NCI-H446 (cell line): ENCODE measurements around the gene IL21R.

ENCODE experiments used
- DNase-seq, 2 experiments: peaks; one replicate each; lab custom pipeline; 2025; lab: John Stamatoyannopoulos, UW

IL21R gene

DNA sequence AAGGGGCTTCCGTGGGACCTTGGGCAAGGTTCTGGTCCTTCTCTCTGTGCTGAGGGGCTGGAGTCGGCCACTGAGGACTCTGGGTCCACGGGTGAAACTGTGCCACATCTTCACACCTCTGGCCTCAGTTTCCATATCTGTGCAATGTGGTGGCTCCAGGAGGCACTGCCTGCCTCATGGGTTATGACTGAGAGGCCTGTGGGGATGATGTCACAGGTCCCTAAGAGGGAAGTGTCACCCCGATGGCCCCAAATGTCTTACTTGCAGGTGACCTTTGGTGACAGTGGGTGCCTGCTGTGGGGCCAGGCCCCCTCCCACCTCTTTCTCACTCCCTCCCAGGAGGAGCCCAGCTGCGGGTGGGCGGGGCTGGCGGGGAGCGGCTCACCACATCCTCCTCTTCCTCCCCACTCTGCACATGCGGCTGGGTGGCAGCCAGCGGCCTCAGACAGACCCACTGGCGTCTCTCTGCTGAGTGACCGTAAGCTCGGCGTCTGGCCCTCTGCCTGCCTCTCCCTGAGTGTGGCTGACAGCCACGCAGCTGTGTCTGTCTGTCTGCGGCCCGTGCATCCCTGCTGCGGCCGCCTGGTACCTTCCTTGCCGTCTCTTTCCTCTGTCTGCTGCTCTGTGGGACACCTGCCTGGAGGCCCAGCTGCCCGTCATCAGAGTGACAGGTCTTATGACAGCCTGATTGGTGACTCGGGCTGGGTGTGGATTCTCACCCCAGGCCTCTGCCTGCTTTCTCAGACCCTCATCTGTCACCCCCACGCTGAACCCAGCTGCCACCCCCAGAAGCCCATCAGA is at the start of gene IL21R:
Gene IL21R, plus strand, starts transcription at position 407 of the 801 bp plus-strand sequence. CDS start 27,898 bp downstream, outside the sequence.
- peak in 1 of 2 experiments; percentile 21 for DNase-seq

DNA sequence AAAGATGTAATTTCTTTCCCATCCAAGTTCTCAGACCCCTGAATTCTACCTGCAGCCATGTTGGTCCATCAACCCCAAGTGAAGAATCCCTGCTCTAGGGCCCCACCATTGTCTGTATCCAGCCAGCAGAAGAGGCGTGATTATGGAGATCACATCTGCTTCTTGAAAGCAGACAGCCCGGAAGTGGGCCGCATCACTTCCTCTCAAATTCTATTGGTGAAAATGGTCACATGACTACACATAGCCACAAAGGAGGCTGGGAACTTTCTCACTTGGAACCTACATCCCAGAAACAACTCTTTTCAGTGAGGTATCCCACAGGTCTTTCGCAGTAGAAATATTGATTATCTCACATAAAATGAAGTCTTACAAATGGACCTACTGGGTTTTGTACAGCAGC is 48.1 kb upstream of the IL21R start:
- peak in 1 of 2 experiments; percentile 14 for DNase-seq

DNA sequence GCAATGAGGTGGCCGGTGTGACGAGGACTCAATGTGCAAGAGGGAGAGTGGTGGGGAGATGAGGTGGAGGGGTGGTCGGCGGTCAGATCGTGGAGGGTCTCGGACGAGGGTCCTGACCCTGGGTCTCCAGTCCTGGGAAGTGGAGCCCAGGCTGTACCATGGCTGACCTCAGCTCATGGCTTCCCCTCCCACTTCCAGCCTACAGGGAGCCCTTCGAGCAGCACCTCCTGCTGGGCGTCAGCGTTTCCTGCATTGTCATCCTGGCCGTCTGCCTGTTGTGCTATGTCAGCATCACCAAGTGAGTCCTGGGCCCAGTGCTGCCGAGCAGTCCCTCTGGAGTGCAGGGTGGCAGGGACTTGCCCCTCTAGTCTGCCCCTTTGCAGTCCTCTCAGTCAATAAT is 46.4 kb upstream of the IL21R start:
- DNase-seq: no peak

DNA sequence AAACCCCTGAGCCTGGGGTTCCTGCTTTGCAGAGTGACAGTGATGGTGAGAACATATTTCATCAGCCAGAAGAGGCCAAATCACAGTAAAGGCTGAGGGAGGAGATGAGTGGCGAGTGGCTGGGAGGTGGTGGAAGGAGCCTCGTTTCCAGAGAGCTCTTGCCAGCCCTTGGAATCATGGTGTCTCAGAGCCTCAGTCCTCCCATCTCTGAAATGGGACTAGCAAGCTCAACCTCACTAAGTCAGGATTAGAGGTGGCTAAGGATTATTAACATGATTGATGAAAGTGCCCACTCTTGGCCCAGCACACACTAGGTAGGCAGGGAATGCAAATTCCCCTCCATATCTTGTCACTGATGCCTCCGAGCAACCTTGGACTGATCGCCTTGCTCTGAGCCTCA is 45.2 kb upstream of the IL21R start:
- DNase-seq: no peak

DNA sequence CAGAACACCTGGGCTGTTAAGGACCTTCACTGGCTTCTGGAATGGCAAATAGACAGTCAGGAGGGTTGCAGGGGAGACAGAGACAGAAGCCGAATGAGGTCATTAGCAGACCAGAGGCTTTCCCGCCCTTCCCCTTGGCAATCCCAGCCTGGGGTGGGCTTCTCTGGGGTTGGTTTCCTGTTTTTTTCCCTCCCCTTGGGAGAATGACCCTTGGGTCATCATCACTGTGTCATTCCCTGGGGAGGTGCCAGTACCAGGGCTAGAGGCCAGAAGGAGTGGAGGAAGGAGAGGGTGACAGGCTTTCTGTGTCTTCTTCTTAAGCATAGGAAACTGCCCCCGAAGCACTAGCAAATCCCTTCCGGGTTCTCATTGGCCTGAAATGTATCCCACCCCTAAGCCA is 42.9 kb upstream of the IL21R start:
- no peak for DNase-seq

DNA sequence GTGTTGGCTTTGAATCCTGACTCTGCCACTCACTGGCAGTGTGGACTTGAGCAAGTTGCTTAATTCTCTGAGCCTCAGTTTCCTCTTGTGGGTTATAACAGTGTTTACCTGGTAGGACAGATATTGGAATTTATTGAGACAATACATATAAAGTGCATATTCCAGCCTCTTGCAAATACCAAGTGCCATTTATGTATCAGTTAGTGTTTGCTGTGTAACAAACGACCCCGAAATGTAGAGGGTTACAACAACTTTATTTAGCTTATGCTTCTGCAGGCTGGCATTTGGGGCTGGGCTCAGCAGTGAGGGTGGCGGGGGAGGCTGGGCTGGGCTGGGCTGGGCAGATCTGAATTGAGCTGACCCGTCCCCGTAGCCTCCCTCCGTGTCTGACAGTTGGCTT is 42.4 kb upstream of the IL21R start:
- no peak for DNase-seq

DNA sequence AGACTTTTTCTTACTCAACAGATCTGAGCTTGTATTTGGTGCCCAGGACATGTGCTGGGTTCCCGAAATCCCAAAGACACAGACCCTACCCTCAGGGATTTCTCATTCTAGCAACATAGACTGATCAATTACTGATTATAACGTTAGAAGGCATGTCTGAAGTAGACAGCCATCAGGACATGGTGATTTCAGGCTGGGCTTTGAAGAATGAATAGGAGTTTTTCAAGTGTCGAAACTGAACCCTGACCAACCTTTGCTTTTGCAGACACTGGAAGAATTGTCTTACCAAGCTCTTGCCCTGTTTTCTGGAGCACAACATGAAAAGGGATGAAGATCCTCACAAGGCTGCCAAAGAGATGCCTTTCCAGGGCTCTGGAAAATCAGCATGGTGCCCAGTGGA is 40.0 kb upstream of the IL21R start:
- no peak for DNase-seq

DNA sequence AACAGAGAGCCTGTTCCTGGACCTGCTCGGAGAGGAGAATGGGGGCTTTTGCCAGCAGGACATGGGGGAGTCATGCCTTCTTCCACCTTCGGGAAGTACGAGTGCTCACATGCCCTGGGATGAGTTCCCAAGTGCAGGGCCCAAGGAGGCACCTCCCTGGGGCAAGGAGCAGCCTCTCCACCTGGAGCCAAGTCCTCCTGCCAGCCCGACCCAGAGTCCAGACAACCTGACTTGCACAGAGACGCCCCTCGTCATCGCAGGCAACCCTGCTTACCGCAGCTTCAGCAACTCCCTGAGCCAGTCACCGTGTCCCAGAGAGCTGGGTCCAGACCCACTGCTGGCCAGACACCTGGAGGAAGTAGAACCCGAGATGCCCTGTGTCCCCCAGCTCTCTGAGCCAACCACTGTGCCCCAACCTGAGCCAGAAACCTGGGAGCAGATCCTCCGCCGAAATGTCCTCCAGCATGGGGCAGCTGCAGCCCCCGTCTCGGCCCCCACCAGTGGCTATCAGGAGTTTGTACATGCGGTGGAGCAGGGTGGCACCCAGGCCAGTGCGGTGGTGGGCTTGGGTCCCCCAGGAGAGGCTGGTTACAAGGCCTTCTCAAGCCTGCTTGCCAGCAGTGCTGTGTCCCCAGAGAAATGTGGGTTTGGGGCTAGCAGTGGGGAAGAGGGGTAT is 39.3 kb upstream of the IL21R start:
- no peak for DNase-seq

DNA sequence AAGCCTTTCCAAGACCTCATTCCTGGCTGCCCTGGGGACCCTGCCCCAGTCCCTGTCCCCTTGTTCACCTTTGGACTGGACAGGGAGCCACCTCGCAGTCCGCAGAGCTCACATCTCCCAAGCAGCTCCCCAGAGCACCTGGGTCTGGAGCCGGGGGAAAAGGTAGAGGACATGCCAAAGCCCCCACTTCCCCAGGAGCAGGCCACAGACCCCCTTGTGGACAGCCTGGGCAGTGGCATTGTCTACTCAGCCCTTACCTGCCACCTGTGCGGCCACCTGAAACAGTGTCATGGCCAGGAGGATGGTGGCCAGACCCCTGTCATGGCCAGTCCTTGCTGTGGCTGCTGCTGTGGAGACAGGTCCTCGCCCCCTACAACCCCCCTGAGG is 38.7 kb upstream of the IL21R start:
- DNase-seq: no peak

DNA sequence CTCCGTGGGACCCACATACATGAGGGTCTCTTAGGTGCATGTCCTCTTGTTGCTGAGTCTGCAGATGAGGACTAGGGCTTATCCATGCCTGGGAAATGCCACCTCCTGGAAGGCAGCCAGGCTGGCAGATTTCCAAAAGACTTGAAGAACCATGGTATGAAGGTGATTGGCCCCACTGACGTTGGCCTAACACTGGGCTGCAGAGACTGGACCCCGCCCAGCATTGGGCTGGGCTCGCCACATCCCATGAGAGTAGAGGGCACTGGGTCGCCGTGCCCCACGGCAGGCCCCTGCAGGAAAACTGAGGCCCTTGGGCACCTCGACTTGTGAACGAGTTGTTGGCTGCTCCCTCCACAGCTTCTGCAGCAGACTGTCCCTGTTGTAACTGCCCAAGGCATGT is 38.2 kb upstream of the IL21R start:
- peak in 1 of 2 experiments; percentile 38 for DNase-seq

DNA sequence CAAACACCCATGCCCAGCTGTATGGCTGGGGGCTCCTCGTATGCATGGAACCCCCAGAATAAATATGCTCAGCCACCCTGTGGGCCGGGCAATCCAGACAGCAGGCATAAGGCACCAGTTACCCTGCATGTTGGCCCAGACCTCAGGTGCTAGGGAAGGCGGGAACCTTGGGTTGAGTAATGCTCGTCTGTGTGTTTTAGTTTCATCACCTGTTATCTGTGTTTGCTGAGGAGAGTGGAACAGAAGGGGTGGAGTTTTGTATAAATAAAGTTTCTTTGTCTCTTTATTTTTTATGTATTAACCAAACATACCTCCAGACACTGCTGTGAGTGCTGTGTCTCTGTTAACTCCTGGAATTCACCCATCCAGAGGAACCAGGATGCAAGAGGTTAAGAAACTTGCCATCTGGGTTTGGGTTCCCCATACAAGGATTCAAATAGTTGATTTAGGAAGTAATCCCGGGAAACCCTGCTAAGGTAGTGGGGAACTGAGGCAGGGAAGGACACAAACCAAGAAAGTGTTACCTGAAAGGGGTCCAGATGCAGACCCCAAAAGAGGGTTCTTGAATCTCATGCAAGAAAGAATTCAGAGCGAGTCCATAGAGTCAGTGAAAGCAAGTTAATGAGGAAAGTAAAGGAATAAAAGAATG is 37.4 kb upstream of the IL21R start:
- no peak for DNase-seq

DNA sequence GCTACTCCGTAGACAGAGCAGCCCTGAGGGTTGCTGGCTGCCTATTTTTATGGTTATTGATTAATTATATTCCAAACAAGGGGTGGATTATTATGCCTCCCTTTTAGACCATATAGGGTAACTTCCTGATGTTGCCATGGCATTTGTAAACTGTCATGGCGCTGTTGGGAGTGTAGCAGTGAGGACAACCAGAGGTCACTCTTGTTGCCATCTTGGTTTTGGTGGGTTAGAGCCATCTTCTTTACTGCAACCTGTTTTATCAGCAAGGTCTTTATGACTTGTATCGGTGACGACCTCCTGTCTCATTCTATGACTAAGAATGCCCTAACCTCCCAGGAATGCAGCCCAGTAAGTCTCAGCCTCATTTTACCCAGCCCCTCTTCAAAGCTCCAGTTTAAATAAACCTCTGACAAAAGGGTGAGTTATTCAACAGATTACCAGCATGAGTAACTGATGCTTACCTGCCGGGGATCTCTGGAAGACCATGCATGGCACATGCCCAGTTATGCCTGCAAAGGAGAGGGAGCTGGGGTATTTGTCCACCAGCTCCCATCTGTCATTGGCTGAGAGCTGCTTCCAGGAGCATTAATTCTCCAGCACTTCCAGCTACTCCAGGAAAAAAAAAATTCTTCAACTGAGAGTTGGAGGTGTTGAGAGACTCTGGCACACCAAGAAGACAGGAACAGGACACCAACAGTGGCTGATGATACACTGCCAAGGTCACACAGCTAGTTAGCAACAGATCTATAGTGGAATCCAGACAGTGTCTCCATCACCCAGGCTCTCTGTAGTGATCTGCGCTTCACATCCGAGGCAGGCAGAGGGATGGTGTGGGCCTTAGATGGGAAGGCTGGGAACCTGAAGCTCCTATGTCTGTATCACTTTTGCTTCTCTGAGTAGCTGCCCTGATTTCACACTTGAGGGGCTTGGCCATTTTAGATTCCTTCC is 36.6 kb upstream of the IL21R start:
- DNase-seq: no peak

DNA sequence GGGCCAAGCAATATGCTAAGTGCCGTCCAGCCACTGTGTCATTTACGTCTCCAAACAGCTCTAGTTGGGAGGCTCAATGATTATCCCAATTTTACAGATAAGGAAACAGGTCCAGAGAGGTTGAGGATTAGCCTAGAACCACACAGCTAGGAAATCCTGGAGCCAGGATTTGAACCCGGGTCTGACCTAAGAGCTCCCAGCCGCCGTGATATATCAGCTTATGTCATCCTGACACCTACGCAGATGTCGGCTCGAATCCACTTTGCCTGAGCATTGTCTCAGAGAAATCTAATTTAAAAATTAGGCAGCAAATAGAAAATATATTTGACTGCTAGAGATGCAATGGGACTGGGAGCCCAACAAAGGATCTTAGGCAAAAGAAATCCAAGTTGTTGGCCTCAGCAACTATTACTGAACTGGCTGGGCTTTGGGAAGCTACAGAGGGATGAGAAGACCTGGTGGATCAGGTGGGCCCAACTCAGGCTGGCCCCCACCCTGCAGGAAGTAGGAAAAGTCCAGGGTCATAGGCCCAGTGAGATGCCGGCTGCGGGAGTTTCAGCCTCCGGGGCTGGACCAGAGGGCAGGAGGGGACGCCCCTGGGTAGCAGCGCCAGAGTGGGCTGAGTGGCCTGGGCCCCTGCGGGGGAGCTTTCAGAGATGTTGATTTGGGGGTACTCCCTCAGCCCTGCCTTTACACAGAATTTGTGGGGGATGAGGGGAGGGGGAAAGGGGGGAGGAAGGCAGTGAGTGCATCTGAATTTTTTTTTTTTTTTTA is 35.1 kb upstream of the IL21R start:
- DNase-seq: no peak

DNA sequence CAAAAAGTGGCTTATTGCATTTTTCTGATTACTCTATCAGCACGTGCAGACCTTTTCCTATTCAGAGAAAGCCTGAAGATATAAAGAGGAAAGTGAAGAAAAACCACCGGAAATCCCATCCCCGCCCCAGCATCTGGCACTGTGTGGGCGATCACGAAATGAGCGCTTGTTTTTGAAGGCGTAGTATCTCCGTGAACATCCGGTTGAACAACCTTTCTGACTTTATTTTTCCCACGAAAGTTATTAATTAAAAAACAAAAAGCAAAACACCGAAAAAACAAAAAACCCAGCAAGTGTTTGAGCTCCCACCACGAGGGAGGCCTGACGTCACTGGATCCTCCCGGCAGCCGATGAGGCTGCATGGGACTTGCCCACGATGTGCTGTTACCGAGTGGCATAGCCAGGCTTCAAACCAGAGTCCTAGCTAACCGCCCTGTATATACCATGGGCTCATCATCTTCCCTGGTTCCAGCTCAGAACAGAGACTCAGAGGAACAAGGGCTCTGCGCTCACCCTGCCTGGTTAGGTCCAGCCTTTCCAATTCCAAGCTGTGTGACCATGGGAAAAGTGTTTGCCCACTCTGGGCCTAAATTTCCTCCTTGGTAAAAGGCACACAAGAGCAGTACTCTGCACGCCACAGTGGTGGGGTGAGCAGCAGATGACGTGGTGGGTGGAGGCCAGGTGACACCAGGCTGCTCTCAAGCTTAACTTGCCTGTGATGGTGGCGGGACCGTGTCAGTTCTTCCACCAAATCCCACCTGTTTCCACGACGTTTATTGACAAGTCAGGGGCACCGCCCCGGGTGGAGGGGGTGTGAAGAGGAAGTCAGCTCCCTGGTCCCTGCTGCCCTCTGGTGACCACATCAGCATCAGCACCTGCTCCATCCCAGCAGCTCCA is 34.3 kb upstream of the IL21R start:
- DNase-seq: peak in 1 of 2 experiments; percentile 61

DNA sequence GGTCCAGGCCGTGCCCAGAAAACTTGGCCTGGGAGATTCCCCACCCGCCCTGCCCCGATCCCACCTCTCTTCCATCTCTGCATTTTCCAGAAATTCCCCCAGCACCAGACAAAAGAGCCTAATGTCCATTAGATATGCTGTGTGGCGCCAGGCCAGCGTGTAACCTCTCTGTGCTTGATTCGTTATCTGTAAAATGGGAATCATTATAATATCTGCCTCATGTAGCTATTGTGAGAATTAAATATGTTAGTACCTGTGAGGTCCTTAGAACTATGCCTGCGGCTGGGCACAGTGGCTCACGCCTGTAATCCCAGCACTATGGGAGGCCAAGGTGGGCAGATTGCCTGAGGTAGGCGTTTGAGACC is 33.6 kb upstream of the IL21R start:
- no peak for DNase-seq

DNA sequence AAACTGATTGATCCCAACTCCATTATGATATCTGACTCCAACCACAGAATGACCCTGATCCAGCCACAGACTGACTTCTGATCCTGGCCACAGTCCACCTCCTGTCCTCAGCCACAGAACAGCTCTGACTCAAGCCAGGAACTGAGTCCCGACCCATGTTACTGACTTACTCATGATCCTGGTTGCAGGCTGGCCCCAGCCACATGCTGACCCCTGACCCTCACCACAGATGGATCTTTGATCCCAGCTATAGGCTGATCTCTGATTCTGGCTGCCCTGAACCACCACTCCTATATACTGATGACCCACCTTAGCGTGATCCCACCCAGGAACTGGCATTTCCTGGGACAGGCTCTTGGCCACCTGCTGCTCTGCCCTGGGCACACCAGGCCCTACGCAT is 32.2 kb upstream of the IL21R start:
- no peak for DNase-seq

DNA sequence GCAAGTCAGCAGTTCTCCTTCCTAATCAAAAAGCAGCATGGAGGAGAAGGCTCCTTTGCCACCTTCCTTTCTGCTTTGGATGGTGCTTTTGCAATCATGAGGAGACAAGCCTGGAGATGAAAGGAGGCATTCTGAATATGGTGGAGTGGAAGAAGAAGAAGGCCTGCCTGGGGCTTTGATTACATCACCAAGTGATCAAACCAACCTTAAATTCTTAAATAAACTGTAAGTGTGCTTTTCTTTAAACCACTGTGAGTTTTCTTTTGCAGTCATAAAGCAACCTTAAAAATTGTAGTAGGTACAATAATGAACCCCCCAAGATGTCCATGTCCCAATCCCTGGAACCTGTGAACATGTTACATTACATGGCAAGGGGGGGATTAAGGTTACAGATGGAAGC is 31.7 kb upstream of the IL21R start:
- DNase-seq: no peak

DNA sequence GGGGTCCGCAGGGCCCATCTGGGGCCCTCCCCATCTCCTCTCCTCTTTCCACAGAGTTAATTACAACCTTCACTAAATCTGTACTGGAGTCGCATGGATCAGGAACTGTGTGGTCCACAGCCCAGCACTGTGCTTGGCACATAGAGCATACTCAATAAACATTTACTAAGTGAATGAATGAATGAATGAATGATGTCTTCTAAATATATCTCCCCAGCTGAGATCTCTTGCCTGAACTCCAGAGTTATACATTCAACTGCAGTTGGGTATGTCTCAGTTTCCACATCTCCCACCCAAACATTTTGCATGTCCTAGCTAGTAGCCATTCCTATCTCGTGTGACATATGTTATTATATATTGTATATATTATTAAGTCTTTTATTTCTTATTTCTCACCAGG is 28.7 kb upstream of the IL21R start:
- DNase-seq: no peak

DNA sequence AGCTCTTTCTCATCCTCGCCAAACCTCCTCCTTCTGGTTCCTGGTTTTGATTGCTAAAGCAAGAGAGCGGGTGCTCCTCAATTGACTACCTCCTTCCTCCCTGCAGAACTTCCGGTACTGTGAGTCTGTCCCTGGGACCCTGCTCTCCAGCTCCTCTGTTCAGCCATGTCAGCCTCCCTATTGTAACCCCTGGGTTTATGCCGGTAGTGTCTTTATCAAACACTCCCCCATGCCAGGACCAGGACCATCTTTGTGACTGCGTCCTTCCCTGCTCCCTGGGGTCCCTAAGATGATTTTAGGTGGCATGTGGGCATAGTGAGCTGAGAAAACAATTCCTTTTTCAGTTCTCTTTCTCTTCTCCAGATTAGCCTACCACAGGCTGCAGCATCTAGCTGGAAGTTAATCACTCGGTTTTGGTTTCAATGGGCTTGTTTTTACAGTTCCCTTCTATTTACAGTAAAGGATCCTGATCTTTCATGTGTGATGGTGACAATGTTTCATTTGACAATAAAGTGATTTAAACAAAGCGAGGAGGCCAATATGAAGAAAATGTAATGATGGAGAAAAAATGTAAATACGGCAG is 27.7 kb upstream of the IL21R start:
- no peak for DNase-seq
